ENCODE data around the gene HLA-DRB5. TPM values are rescaled to one million over a fixed set of nuclear protein-coding genes. Genes with fewer than 3 reads are reported as not detected.

HLA-DRB5 gene
- total RNA-seq, 1 experiment from 2014 or later = 4.2 TPM

- Histone ChIP-seq H4K91ac (ENCODE audit: insufficient read length, low read depth, low read length) (no peak overlapping the region), H4K5ac (ENCODE audit: insufficient read length, low read depth, low read length) (no peak overlapping the region), H3K27ac (ENCODE audit: insufficient read length, low read depth, low read length) (no peak overlapping the region), H3K9me3 (ENCODE audit: control insufficient read depth, low read depth, low read length) (no peaks in the 10 kb centered on the region), H2AFZ (ENCODE audit: low read length) (no peak overlapping the region), H3K18ac (ENCODE audit: insufficient read length, low read depth, low read length) (no peak overlapping the region), H4K8ac (replicated peaks; ENCODE audit: insufficient read length, low read depth, low read length) (no peak overlapping the region), H2BK20ac (ENCODE audit: low read depth, low read length, poor library complexity, severe bottlenecking) (no peak overlapping the region), H3K9ac (ENCODE audit: extremely low read depth, insufficient read length, low read length) (no peak overlapping the region), H4K20me1 (ENCODE audit: control insufficient read depth, insufficient read depth, insufficient read length) (no peaks in the 10 kb centered on the region), H3K79me2 (ENCODE audit: insufficient read depth, low read length) (no peaks in the 10 kb centered on the region), H3K27me3 (ENCODE audit: insufficient read depth, low read length) (no peaks in the 10 kb centered on the region), H2BK120ac (ENCODE audit: low read depth, low read length, poor library complexity, severe bottlenecking) (no peak overlapping the region), H2AK5ac (ENCODE audit: insufficient read length, low read length) (no peak overlapping the region), H3K23me2 (ENCODE audit: insufficient read length, low read depth, low read length, poor library complexity, severe bottlenecking) (no peaks in the 10 kb centered on the region), H2BK12ac (ENCODE audit: insufficient read length, low read depth, low read length) (no peak overlapping the region), H3K4me1 (ENCODE audit: insufficient read depth, low read length) (no peaks in the 10 kb centered on the region), H3K56ac (ENCODE audit: insufficient read length, low read depth, low read length) (no peak overlapping the region), H3K4ac (ENCODE audit: low read depth, low read length) (no peak overlapping the region), H3K14ac (ENCODE audit: insufficient read depth, low read length) (no peak overlapping the region), H2BK15ac (ENCODE audit: low read depth, low read length) (no peak overlapping the region), H3K23ac (ENCODE audit: insufficient read length, low read depth, low read length) (no peak overlapping the region), H3K4me2 (ENCODE audit: insufficient read depth, insufficient read length, low read length) (no peak overlapping the region), H2BK5ac (ENCODE audit: insufficient read length, low read length) (no peak overlapping the region), H3T11ph (ENCODE audit: low read length) (no peak overlapping the region), H3K79me1 (ENCODE audit: insufficient read depth, low read depth, low read length, poor library complexity, severe bottlenecking) (no peaks in the 10 kb centered on the region)
- Mint-ChIP-seq H3K36me3 (ENCODE audit: insufficient read depth in 1 of 3, low read depth in 3 of 3) (0 out of 7 replicates have a peak, but pooled peaks cover 0 to 5% (median 4%) of the 10 kb centered on the region in 3 experiments), H3K4me1 (no peaks in the 10 kb centered on the region), H3K4me3 (no peak overlapping the region), H3K27me3 (ENCODE audit: low read depth) (peaks cover 7% of the 10 kb centered on the region), H3K9me3 (peaks cover 0 to 17% of the 10 kb centered on the region in 2 experiments; a peak in 4 of 5 replicates), H3K27ac (no peak overlapping the region)
- no CpG with 5 or more reads among the region's 2 CpGs for WGBS (ENCODE audit: extremely low coverage, insufficient read length, low lambda C conversion rate)
- DNase-seq = no peak
- TF ChIP-seq CTCF (conservative IDR thresholded peaks at IDR 0.05) = no peak
Observed at GRCh38 chr6:32562940-32563339, 32.9 kb upstream of the HLA-DRB5 start.

Data from H9 (cell line).